Measurements from ENCODE around the gene TRAPPC3.

TRAPPC3 gene

GRCh38 chr1:36149973-36150295, 648 bp upstream of the TRAPPC3 start:
- no peak overlapping the region for H3K4me3 ChIP-seq (replicated peaks; ENCODE audit: low read depth, low read length)
- TF ChIP-seq, protein P1, sequence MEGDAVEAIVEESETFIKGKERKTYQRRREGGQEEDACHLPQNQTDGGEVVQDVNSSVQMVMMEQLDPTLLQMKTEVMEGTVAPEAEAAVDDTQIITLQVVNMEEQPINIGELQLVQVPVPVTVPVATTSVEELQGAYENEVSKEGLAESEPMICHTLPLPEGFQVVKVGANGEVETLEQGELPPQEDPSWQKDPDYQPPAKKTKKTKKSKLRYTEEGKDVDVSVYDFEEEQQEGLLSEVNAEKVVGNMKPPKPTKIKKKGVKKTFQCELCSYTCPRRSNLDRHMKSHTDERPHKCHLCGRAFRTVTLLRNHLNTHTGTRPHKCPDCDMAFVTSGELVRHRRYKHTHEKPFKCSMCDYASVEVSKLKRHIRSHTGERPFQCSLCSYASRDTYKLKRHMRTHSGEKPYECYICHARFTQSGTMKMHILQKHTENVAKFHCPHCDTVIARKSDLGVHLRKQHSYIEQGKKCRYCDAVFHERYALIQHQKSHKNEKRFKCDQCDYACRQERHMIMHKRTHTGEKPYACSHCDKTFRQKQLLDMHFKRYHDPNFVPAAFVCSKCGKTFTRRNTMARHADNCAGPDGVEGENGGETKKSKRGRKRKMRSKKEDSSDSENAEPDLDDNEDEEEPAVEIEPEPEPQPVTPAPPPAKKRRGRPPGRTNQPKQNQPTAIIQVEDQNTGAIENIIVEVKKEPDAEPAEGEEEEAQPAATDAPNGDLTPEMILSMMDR (IDR thresholded peaks at IDR 0.05; ENCODE audit: low read length, missing control alignments) = no peak
- no peak for DNase-seq (ENCODE audit: low read depth)

- DNase-seq (ENCODE audit: low read depth) = no peak
- TF ChIP-seq, protein P1 (IDR thresholded peaks at IDR 0.05; ENCODE audit: low read length, missing control alignments) = no peak
- peak overlapping the region; percentile 82 for H3K4me3 ChIP-seq (replicated peaks; ENCODE audit: low read depth, low read length)
Observed at GRCh38 chr1:36148821-36149236, 457 bp downstream of the TRAPPC3 start.

DNA sequence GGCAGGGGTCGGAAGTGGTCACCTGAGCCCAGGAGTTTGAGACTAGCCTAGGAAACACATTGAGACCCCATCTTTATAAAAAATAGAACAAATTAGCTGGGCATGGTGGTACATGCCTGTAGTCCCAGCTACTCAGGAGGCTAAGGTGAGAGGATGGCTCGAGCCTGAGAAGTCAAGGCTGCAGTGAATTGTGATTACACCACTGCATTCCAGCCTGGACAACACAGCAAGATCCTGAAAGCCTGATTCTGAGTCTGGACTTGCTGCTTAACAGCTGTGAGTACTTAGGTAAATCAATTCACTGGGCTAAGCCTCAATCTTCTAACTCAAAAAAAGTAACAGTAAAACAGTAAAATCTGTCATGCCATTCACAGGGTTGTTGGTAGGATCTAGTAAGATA, 4.9 kb downstream of the TRAPPC3 start:
- TF ChIP-seq, protein P1 (IDR thresholded peaks at IDR 0.05; ENCODE audit: low read length, missing control alignments) = no peak
- no peak overlapping the region for H3K4me3 ChIP-seq (replicated peaks; ENCODE audit: low read depth, low read length)
- DNase-seq (ENCODE audit: low read depth) = no peak

- H3K4me3 ChIP-seq (replicated peaks; ENCODE audit: low read depth, low read length) = no peak overlapping the region
- TF ChIP-seq, protein P1 (IDR thresholded peaks at IDR 0.05; ENCODE audit: low read length, missing control alignments) = no peak
- no peak for DNase-seq (ENCODE audit: low read depth)
Observed at GRCh38 chr1:36143424-36143823, 5.9 kb downstream of the TRAPPC3 start.

DNA sequence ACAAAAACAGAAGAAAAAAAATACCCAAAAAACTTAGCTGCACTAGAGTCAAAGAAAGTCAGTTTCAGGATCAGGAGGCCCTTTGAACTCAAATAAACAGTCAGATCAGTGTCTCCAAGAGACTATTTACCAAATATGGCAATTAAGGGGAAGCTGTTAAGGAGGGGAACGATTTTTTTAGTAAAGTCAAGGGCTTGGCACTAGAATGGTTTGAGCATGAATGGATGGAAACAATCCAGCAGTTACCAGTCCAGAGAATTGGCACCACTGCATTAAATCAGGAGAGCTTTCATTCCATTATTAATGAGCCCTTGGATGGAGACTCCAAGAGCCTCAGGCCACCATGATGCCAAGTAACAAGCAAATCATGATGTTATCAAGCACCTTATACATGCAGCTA, 7.2 kb downstream of the TRAPPC3 start:
- TF ChIP-seq, protein P1 (IDR thresholded peaks at IDR 0.05; ENCODE audit: low read length, missing control alignments) = no peak
- DNase-seq (ENCODE audit: low read depth) = no peak
- no peak overlapping the region for H3K4me3 ChIP-seq (replicated peaks; ENCODE audit: low read depth, low read length)

GRCh38 chr1:36139521-36139920, 9.8 kb downstream of the TRAPPC3 start:
- H3K4me3 ChIP-seq (replicated peaks; ENCODE audit: low read depth, low read length) = no peak overlapping the region
- DNase-seq (ENCODE audit: low read depth) = no peak
- TF ChIP-seq, protein P1 (IDR thresholded peaks at IDR 0.05; ENCODE audit: low read length, missing control alignments) = no peak

GRCh38 chr1:36137776-36138175, 11.5 kb downstream of the TRAPPC3 start:
- TF ChIP-seq, protein P1 (IDR thresholded peaks at IDR 0.05; ENCODE audit: low read length, missing control alignments) = no peak
- no peak for DNase-seq (ENCODE audit: low read depth)
- no peak overlapping the region for H3K4me3 ChIP-seq (replicated peaks; ENCODE audit: low read depth, low read length)

All from fibroblast of pulmonary artery (primary cell).